GM18519 (cell line): ENCODE data around the gene TBX20.
A peak's percentile ranks its signal among the peaks of the same experiment; 100 is the strongest.
"Not testable (repeated sequence)": the region's sequence is repeated elsewhere in the genome, so short reads cannot be mapped to it uniquely, and the experiment has no call there.

Experiments used
- ATAC-seq: cut with Tn5 transposase; IDR thresholded peaks from one replicate; pipeline ENCODE4 v1.9.1; 2021; ENCODE audit warnings: mild to moderate bottlenecking, moderate library complexity; ENCODE audit not compliant: unreplicated experiment, low FRiP score

The TBX20 gene

GRCh38 chr7:35255443-35256255, 1.7 kb upstream of the TBX20 start:
- ATAC-seq: no peak

- ATAC-seq: no peak
Measured at GRCh38 chr7:35254496-35255442, 869 bp upstream of the TBX20 start.

GRCh38 chr7:35253460-35253709, 515 bp downstream of the TBX20 start:
- ATAC-seq: no peak

- no peak for ATAC-seq
Measured at GRCh38 chr7:35252612-35253459, 1.1 kb downstream of the TBX20 start.

GRCh38 chr7:35251606-35252310, 2.1 kb downstream of the TBX20 start:
- ATAC-seq: no peak

- no peak for ATAC-seq
Measured at GRCh38 chr7:35250941-35251340, 3.0 kb downstream of the TBX20 start.

GRCh38 chr7:35250452-35250851, 3.4 kb downstream of the TBX20 start:
- no peak for ATAC-seq

GRCh38 chr7:35249537-35249907, 4.4 kb downstream of the TBX20 start:
- ATAC-seq: no peak

GRCh38 chr7:35248576-35249536, 5.0 kb downstream of the TBX20 start:
- ATAC-seq: no peak

- no peak for ATAC-seq
Measured at GRCh38 chr7:35246819-35247218, 7.1 kb downstream of the TBX20 start.

- no peak for ATAC-seq
Measured at GRCh38 chr7:35241884-35242283, 12.0 kb downstream of the TBX20 start.

GRCh38 chr7:35241436-35241835, 12.5 kb downstream of the TBX20 start:
- no peak for ATAC-seq

- ATAC-seq: not testable (repeated sequence)
Measured at GRCh38 chr7:35241008-35241407, 12.9 kb downstream of the TBX20 start.

- not testable (repeated sequence) for ATAC-seq
Measured at GRCh38 chr7:35238456-35238855, 15.4 kb downstream of the TBX20 start.

- ATAC-seq: peak; percentile 30
Measured at GRCh38 chr7:35232994-35233393, 20.9 kb downstream of the TBX20 start.

- not testable (repeated sequence) for ATAC-seq
Measured at GRCh38 chr7:35231221-35231620, 22.7 kb downstream of the TBX20 start.

GRCh38 chr7:35229116-35229780, 24.7 kb downstream of the TBX20 start:
- not testable (repeated sequence) for ATAC-seq

GRCh38 chr7:35228496-35229051, 25.3 kb downstream of the TBX20 start:
- ATAC-seq: peak; percentile 52
